ENCODE measurements around the gene EXOC2. TPM values are rescaled to one million over a fixed set of nuclear protein-coding genes. Genes with fewer than 3 reads are reported as not detected.
"Not testable (repeated sequence)": the region's sequence is repeated elsewhere in the genome, so short reads cannot be mapped to it uniquely, and the experiment has no call there.

The EXOC2 gene
- total RNA-seq, 1 donor from 2014 or later, result 39.7 TPM

GRCh38 chr6:683742-684440 is 9.0 kb downstream of the EXOC2 start:
- peak; percentile 53 to 67 for DNase-seq (ENCODE audit: low read depth in 2 of 2)

- no peak for DNase-seq (ENCODE audit: low read depth in 2 of 2)
These were observed 12.1 kb downstream of the EXOC2 start for GRCh38 chr6:680666-681340.

- no peak for DNase-seq (ENCODE audit: low read depth in 2 of 2)
These were observed 12.7 kb downstream of the EXOC2 start for GRCh38 chr6:680251-680650.

GRCh38 chr6:679282-679681 is 13.7 kb downstream of the EXOC2 start:
- no peak for DNase-seq (ENCODE audit: low read depth in 2 of 2)

GRCh38 chr6:678520-678919 is 14.4 kb downstream of the EXOC2 start:
- DNase-seq (ENCODE audit: low read depth in 2 of 2), result no peak

- DNase-seq (ENCODE audit: low read depth in 2 of 2), result no peak
These were observed 15.0 kb downstream of the EXOC2 start for GRCh38 chr6:677919-678318.

GRCh38 chr6:674956-675355 is 18.0 kb downstream of the EXOC2 start:
- peak in 1 of 2 donors; percentile 15 for DNase-seq (ENCODE audit: low read depth in 2 of 2)

- no peak for DNase-seq (ENCODE audit: low read depth in 2 of 2)
These were observed 18.5 kb downstream of the EXOC2 start for GRCh38 chr6:674406-674805.

GRCh38 chr6:667253-667927 is 25.5 kb downstream of the EXOC2 start:
- DNase-seq (ENCODE audit: low read depth in 2 of 2), result no peak

GRCh38 chr6:665403-666267 is 27.3 kb downstream of the EXOC2 start:
- no peak for DNase-seq (ENCODE audit: low read depth in 2 of 2)

- not testable (repeated sequence) for DNase-seq (ENCODE audit: low read depth in 2 of 2)
These were observed 29.2 kb downstream of the EXOC2 start for GRCh38 chr6:663788-664187.

GRCh38 chr6:659716-660581 is 33.0 kb downstream of the EXOC2 start:
- DNase-seq (ENCODE audit: low read depth in 2 of 2), result peak in 1 of 2 donors; percentile 19

- peak in 1 of 2 donors; percentile 10 for DNase-seq (ENCODE audit: low read depth in 2 of 2)
These were observed 34.7 kb downstream of the EXOC2 start for GRCh38 chr6:658244-658643.

- DNase-seq (ENCODE audit: low read depth in 2 of 2), result no peak
These were observed 35.2 kb downstream of the EXOC2 start for GRCh38 chr6:657743-658142.

GRCh38 chr6:656460-657252 is 36.3 kb downstream of the EXOC2 start, which contains the start of gene HUS1B:
TSS of gene HUS1B (minus strand) at chr6:657100. CDS start at chr6:656944, 156 bp downstream.
- DNase-seq (ENCODE audit: low read depth in 2 of 2), result no peak

- DNase-seq (ENCODE audit: low read depth in 2 of 2), result peak in 1 of 2 donors; percentile 58
These were observed 38.8 kb downstream of the EXOC2 start for GRCh38 chr6:654136-654535.

GRCh38 chr6:652865-653264 is 40.1 kb downstream of the EXOC2 start:
- DNase-seq (ENCODE audit: low read depth in 2 of 2), result no peak

- DNase-seq (ENCODE audit: low read depth in 2 of 2), result no peak
These were observed 42.8 kb downstream of the EXOC2 start for GRCh38 chr6:650098-650497.

GRCh38 chr6:642805-643204 is 50.1 kb downstream of the EXOC2 start:
- no peak for DNase-seq (ENCODE audit: low read depth in 2 of 2)

All from lung microvascular endothelial cell (primary cell).